SK-N-SH (cell line): ENCODE results near the gene DLG2. TPM values are rescaled to one million over a fixed set of nuclear protein-coding genes. Genes with fewer than 3 reads are reported as not detected.

Source experiments
- CTCF ChIA-PET: fragments of 300-600, 350-600 bp; formaldehyde crosslinking; extraction: SDS; loops from one replicate; lab custom pipeline; 2021; lab: Yijun Ruan, JAX
- POLR2A ChIA-PET: fragments of 350-600 bp; sonication (Branson Sonifier 250); formaldehyde crosslinking; extraction: SDS; loops from one replicate; lab custom pipeline; 2020; ENCODE audit warnings: antibody characterized with exemption, inconsistent platforms; lab: Yijun Ruan, JAX
- DNase-seq: peaks from one replicate; pipeline ENCODE4 v3.0.0; 2012
- H2AFZ ChIP-seq: fragments of 200-600 bp; sonication (generic); 2 replicates; pipeline ENCODE4 v1.8.1; 2016; ENCODE audit warnings: antibody characterized with exemption, mild to moderate bottlenecking, low read depth
- H3F3A ChIP-seq: fragments of 200-600 bp; sonication (generic); replicated peaks from 2 replicates; pipeline ENCODE3; 2016; ENCODE audit warnings: antibody characterized with exemption, mild to moderate bottlenecking; ENCODE audit not compliant: insufficient read depth
- H3K27ac ChIP-seq, 2 experiments: fragments of 200-500 bp in 1 of 2; fragments of 200-600 bp in 1 of 2; sonication (Bioruptor generic) in 1 of 2; sonication (generic), shearing (Covaris generic) in 1 of 2; 2 replicates each; pipeline versions ENCODE4 v1.5.1 to v1.6.1; 2014 to 2016; ENCODE audit warnings: low read depth in 2 of 2, inconsistent platforms in 1 of 2, low read length in 1 of 2, mild to moderate bottlenecking in 1 of 2, mixed read lengths in 1 of 2
- H3K27me3 ChIP-seq: fragments of 200-600 bp; sonication (generic), shearing (Covaris generic); 2 replicates; pipeline ENCODE4 v1.6.1; 2016; ENCODE audit warnings: mixed run types; ENCODE audit not compliant: insufficient read depth
- H3K36me3 ChIP-seq, 2 experiments: fragments of 200-500 bp in 1 of 2; fragments of 200-600 bp in 1 of 2; sonication (Bioruptor generic) in 1 of 2; sonication (generic) in 1 of 2; replicated peaks in 1 of 2; 2 replicates each; pipeline versions ENCODE3 to v1.5.1; 2014 to 2016; ENCODE audit warnings: low read length in 1 of 2, mild to moderate bottlenecking in 1 of 2; ENCODE audit not compliant: insufficient read depth in 2 of 2, control insufficient read depth in 1 of 2
- H3K4me1 ChIP-seq, 2 experiments: fragments of 200-500 bp in 1 of 2; fragments of 200-600 bp in 1 of 2; sonication (Bioruptor generic) in 1 of 2; sonication (generic), shearing (Covaris generic) in 1 of 2; 2 replicates each; pipeline versions ENCODE4 v1.5.1 to v1.6.1; 2014 to 2016; ENCODE audit warnings: low read depth in 1 of 2, low read length in 1 of 2, mixed run types in 1 of 2; ENCODE audit not compliant: insufficient read depth in 2 of 2, control insufficient read depth in 1 of 2
- H3K4me2 ChIP-seq: fragments of 200-600 bp; sonication (generic), shearing (Covaris generic); 2 replicates; pipeline ENCODE4 v1.6.1; 2017; ENCODE audit warnings: mixed run types
- H3K4me3 ChIP-seq, 2 experiments: fragments of 200-500 bp in 1 of 2; fragments of 200-600 bp in 1 of 2; sonication (Bioruptor generic) in 1 of 2; sonication (generic), shearing (Covaris generic) in 1 of 2; 2 replicates each; pipeline versions ENCODE4 v1.5.1 to v1.8.1; 2014 to 2016; ENCODE audit warnings: low read depth in 2 of 2, inconsistent platforms in 1 of 2, low read length in 1 of 2, mild to moderate bottlenecking in 1 of 2, mixed read lengths in 1 of 2, moderate library complexity in 1 of 2
- H3K79me2 ChIP-seq: fragments of 200-600 bp; sonication (generic); 2 replicates; pipeline ENCODE4 v1.8.1; 2017; ENCODE audit warnings: mild to moderate bottlenecking; ENCODE audit not compliant: insufficient read depth
- H3K9ac ChIP-seq: fragments of 200-600 bp; sonication (generic); 2 replicates; pipeline ENCODE4 v1.6.1; 2017; ENCODE audit warnings: mixed run types
- H3K9me2 ChIP-seq: fragments of 200-600 bp; sonication (generic); 2 replicates; pipeline ENCODE4 v1.6.1; 2017; ENCODE audit warnings: mixed run types
- H3K9me3 ChIP-seq: fragments of 200-600 bp; sonication (generic); 2 replicates; pipeline ENCODE4 v1.6.1; 2017; ENCODE audit warnings: mixed run types, mild to moderate bottlenecking, moderate library complexity
- H4K20me1 ChIP-seq: fragments of 200-600 bp; sonication (generic); 2 replicates; pipeline ENCODE4 v1.6.1; 2017; ENCODE audit warnings: mild to moderate bottlenecking, mixed run types; ENCODE audit not compliant: insufficient read depth
- CHD2 ChIP-seq: fragments of 150-350 bp; IDR thresholded peaks from 2 replicates; pipeline ENCODE4 v1.6.1; 2018; ENCODE audit warnings: low read length; ENCODE audit not compliant: partially characterized antibody
- CTCF ChIP-seq: fragments of 200-600 bp; sonication (generic); IDR thresholded peaks from 2 replicates; pipeline ENCODE4 v1.6.1; 2017; ENCODE audit warnings: antibody characterized with exemption, mild to moderate bottlenecking, moderate library complexity
- ELF1 ChIP-seq: IDR thresholded peaks from 2 replicates; pipeline ENCODE4 v1.4.0; 2012
- EP300 ChIP-seq, 2 experiments: IDR thresholded peaks; 2 replicates each; pipeline versions ENCODE4 v1.4.0 to v1.6.1; 2012; ENCODE audit warnings: borderline replicate concordance in 1 of 2, low read depth in 1 of 2, low read length in 1 of 2
- EZH2phosphoT487 ChIP-seq: fragments of 200-600 bp; sonication (generic); IDR thresholded peaks from 2 replicates; pipeline ENCODE4 v1.6.1; 2017; ENCODE audit warnings: low read depth, mixed run types, mild to moderate bottlenecking, antibody characterized with exemption, moderate library complexity, borderline replicate concordance
- FOSL2 ChIP-seq: IDR thresholded peaks from 2 replicates; pipeline ENCODE4 v1.4.0; 2012; ENCODE audit warnings: low read depth, mild to moderate bottlenecking, moderate library complexity, borderline replicate concordance
- GABPA ChIP-seq: IDR thresholded peaks from 2 replicates; pipeline ENCODE4 v1.4.0; 2012; ENCODE audit warnings: low read depth, mild to moderate bottlenecking
- IRF3 ChIP-seq: fragments of 150-350 bp; IDR thresholded peaks from 2 replicates; pipeline ENCODE4 v1.6.1; 2016; ENCODE audit warnings: mild to moderate bottlenecking, low read depth, low read length
- MAX ChIP-seq: IDR thresholded peaks from 2 replicates; pipeline ENCODE4 v1.4.0; 2012; ENCODE audit warnings: low read depth
- MEF2A ChIP-seq: IDR thresholded peaks from 2 replicates; pipeline ENCODE4 v1.4.0; 2012; ENCODE audit warnings: low read depth, borderline replicate concordance
- MXI1 ChIP-seq: IDR thresholded peaks from 2 replicates; pipeline ENCODE4 v1.6.1; 2012; ENCODE audit warnings: mild to moderate bottlenecking, low read depth, low read length, improper control_type of control experiment
- NRF1 ChIP-seq: IDR thresholded peaks from 2 replicates; pipeline ENCODE4 v1.6.1; 2012; ENCODE audit warnings: low read depth, mild to moderate bottlenecking, low read length
- POLR2AphosphoS5 ChIP-seq: IDR thresholded peaks from 2 replicates; pipeline ENCODE4 v1.6.1; 2012; ENCODE audit warnings: low read depth, low read length
- RAD21 ChIP-seq: IDR thresholded peaks from 2 replicates; pipeline ENCODE4 v1.6.1; 2012; ENCODE audit warnings: mild to moderate bottlenecking, low read length
- RFX5 ChIP-seq: IDR thresholded peaks from 2 replicates; pipeline ENCODE4 v1.6.1; 2012; ENCODE audit warnings: mild to moderate bottlenecking, improper control_type of control experiment, low read length
- SMC3 ChIP-seq: IDR thresholded peaks from 2 replicates; pipeline ENCODE4 v1.6.1; 2012; ENCODE audit warnings: low read depth, low read length, improper control_type of control experiment
- TAF1 ChIP-seq: IDR thresholded peaks from 2 replicates; pipeline ENCODE4 v1.6.1; 2012; ENCODE audit warnings: low read depth, mild to moderate bottlenecking, low read length, moderate library complexity, borderline replicate concordance
- TCF12 ChIP-seq: IDR thresholded peaks from 2 replicates; pipeline ENCODE4 v1.4.0; 2012
- USF2 ChIP-seq: fragments of 150-350 bp; IDR thresholded peaks from 2 replicates; pipeline ENCODE4 v1.6.1; 2017; ENCODE audit warnings: antibody characterized with exemption, low read length, low read depth, borderline replicate concordance
- YY1 ChIP-seq: IDR thresholded peaks from 2 replicates; pipeline ENCODE4 v1.4.0; 2012; ENCODE audit warnings: low read depth, mild to moderate bottlenecking
- WGBS: methylation state at CpG from one replicate; pipeline ENCODE4 v1.1.6; 2017; ENCODE audit warnings: low lambda C conversion rate; 5-methylcytosine and 5-hydroxymethylcytosine counted together
- polyA plus RNA-seq, 3 experiments: library from polyadenylated mRNA; depleted of rRNA; stranded (reverse); fragments of >200 nt; gene quantifications; 2 replicates each; pipeline ENCODE4 v1.2.3, GENCODE V29; 2012

The DLG2 gene
- polyA plus RNA-seq, 1 of the 3 experiments (the other 2 are of a cell fraction), result 0.21 TPM

- Histone ChIP-seq H3K27ac (no peak overlapping the region), H3K4me3 (no peak overlapping the region), H3K4me1 (no peaks in the 10 kb centered on the region), H4K20me1 (no peaks in the 10 kb centered on the region), H3K9me2 (no peaks in the 10 kb centered on the region), H3K36me3 (no peaks in the 10 kb centered on the region), H3K4me2 (no peak overlapping the region), H3F3A (no peaks in the 10 kb centered on the region), H3K79me2 (no peaks in the 10 kb centered on the region), H2AFZ (no peak overlapping the region), H3K9me3 (no peaks in the 10 kb centered on the region), H3K27me3 (no peaks in the 10 kb centered on the region), H3K9ac (no peak overlapping the region)
- POLR2A ChIA-PET, result no interaction called here
- TF ChIP-seq POLR2AphosphoS5, result no peak
- WGBS, result 60% methylated on average over 1 of the region's 1 CpG
- CTCF ChIA-PET, result no interaction called here
- no peak for DNase-seq
These were observed 1628.2 kb downstream of the DLG2 start for GRCh38 chr11:83998921-83999320.

- 58% methylated on average over 7 of the region's 7 CpGs for WGBS
- H3K9me2 ChIP-seq, result no peaks in the 10 kb centered on the region
- no peaks in the 10 kb centered on the region for H4K20me1 ChIP-seq
- H3K9ac ChIP-seq, result no peak overlapping the region
- H2AFZ ChIP-seq, result no peak overlapping the region
- no peaks in the 10 kb centered on the region for H3K36me3 ChIP-seq
- no peaks in the 10 kb centered on the region for H3F3A ChIP-seq
- no peak overlapping the region for H3K27ac ChIP-seq
- TF ChIP-seq SMC3 (no peak), RFX5 (no peak), MAX (no peak), EZH2phosphoT487 (no peak), EP300 (IDR thresholded peaks at IDR 0.05; ENCODE audit: borderline replicate concordance in 1 of 2, low read depth in 1 of 2, low read length in 1 of 2) (no peak), RAD21 (no peak), FOSL2 (no peak), NRF1 (no peak)
- no peak overlapping the region for H3K4me2 ChIP-seq
- no peaks in the 10 kb centered on the region for H3K9me3 ChIP-seq
- no peak overlapping the region for H3K4me3 ChIP-seq
- POLR2A ChIA-PET, result no interaction called here
- CTCF ChIA-PET, result no interaction called here
- peaks cover 0 to 2% of the 10 kb centered on the region in 2 experiments; a peak in 1 of 4 replicates for H3K4me1 ChIP-seq
- no peaks in the 10 kb centered on the region for H3K27me3 ChIP-seq
- no peaks in the 10 kb centered on the region for H3K79me2 ChIP-seq
- no peak for DNase-seq
These were observed 1636.9 kb downstream of the DLG2 start for GRCh38 chr11:83990160-83990733.

- CTCF ChIA-PET, result no interaction called here
- Histone ChIP-seq H3K4me2 (no peak overlapping the region), H3K27me3 (no peaks in the 10 kb centered on the region), H3K79me2 (no peaks in the 10 kb centered on the region), H3K9ac (no peak overlapping the region), H3K4me3 (no peak overlapping the region), H4K20me1 (no peaks in the 10 kb centered on the region), H3K9me2 (no peaks in the 10 kb centered on the region), H3K36me3 (no peaks in the 10 kb centered on the region), H3F3A (no peaks in the 10 kb centered on the region), H3K4me1 (no peaks in the 10 kb centered on the region), H3K9me3 (no peaks in the 10 kb centered on the region; the same call in 1 of the 2 replicates), H2AFZ (no peak overlapping the region), H3K27ac (no peak overlapping the region)
- POLR2A ChIA-PET, result no interaction called here
- 76% methylated on average over 4 of the region's 4 CpGs for WGBS
- no peak for DNase-seq
- TF ChIP-seq YY1 (no peak), USF2 (no peak), MXI1 (no peak), TCF12 (no peak), TAF1 (no peak), CHD2 (no peak), IRF3 (no peak), SMC3 (no peak), ELF1 (no peak), MEF2A (no peak), RFX5 (no peak), GABPA (no peak), CTCF (no peak)
These were observed 1644.3 kb downstream of the DLG2 start for GRCh38 chr11:83982825-83983224.
